Panc1 (cell line): ENCODE results near the gene LHPP.

ENCODE experiments used
- CTCF ChIP-seq: fragments of 450-650 bp; IDR thresholded peaks from 2 replicates; pipeline ENCODE4 v1.5.1; 2017; ENCODE audit warnings: mild to moderate bottlenecking
- POLR2AphosphoS5 ChIP-seq: IDR thresholded peaks from 2 replicates; pipeline ENCODE4 v1.6.1; 2012; ENCODE audit warnings: mild to moderate bottlenecking, low read depth, low read length, moderate library complexity
- REST ChIP-seq, 2 experiments: IDR thresholded peaks; 2 replicates each; pipeline ENCODE4 v1.6.1; 2011 to 2012; ENCODE audit warnings: low read depth in 2 of 2, control low read depth in 1 of 2, low read length in 1 of 2, mild to moderate bottlenecking in 1 of 2, moderate library complexity in 1 of 2; ENCODE audit not compliant: insufficient read depth in 1 of 2
- SIN3A ChIP-seq: IDR thresholded peaks from 2 replicates; pipeline ENCODE4 v1.6.1; 2012; ENCODE audit warnings: low read depth, mild to moderate bottlenecking, low read length, moderate library complexity, borderline replicate concordance; ENCODE audit not compliant: insufficient read depth
- TCF7L2 ChIP-seq: IDR thresholded peaks from 2 replicates; pipeline ENCODE4 v1.6.1; 2011; ENCODE audit warnings: mild to moderate bottlenecking, low read depth, low read length, inconsistent platforms

GRCh38 chr10:124448696-124449169 is 12.9 kb upstream of the LHPP start:
- TF ChIP-seq CTCF = peak; percentile 51; the same call in 1 of the 2 replicates
- no peak for TF ChIP-seq TCF7L2
- TF ChIP-seq POLR2AphosphoS5 = no peak
- no peak for TF ChIP-seq SIN3A
- TF ChIP-seq REST (IDR thresholded peaks at IDR 0.05; ENCODE audit: insufficient read depth in 1 of 2, low read depth in 2 of 2, low read length in 1 of 2) = no peak
